ENCODE measurements around the gene JAML.

DNA sequence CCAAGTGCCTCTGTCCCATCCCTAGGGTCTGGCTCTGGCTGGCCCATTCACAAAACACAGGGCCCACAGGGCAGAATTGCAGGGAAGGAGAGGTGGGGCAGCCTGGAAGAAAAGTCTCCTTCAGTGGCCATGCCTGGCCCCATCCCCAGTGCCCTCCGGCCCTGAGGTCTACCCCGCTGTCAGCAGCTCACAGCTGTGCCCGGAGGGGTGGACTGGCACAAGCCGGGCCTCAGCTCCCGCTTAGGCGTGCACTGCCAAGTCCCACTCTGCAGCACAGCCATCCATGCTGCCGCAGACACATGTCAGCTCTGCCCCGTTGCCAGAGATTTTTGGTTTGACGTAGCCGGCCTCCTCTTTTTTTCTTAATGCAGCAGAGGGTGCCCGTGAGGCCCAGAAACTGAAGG is 44.5 kb downstream of the JAML start:
- TF ChIP-seq SUZ12 (IDR thresholded peaks at IDR 0.05; ENCODE audit: extremely low read depth, insufficient read depth, insufficient read length), result no peak
- TF ChIP-seq ZNF274 (IDR thresholded peaks at IDR 0.05; ENCODE audit: low read depth, low read length), result no peak
